Activated T-cell treated with anti-CD3 and anti-CD28 coated beads for 24 hours (primary cell): ENCODE results near the gene PCLAF.
"Not testable (repeated sequence)": the region's sequence is repeated elsewhere in the genome, so short reads cannot be mapped to it uniquely, and the experiment has no call there.

Experiments
- DNase-seq: peaks from one replicate; pipeline ENCODE4 v3.0.0-alpha.2; 2020; ENCODE audit warnings: low read depth

Gene PCLAF, protein sequence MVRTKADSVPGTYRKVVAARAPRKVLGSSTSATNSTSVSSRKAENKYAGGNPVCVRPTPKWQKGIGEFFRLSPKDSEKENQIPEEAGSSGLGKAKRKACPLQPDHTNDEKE

DNA sequence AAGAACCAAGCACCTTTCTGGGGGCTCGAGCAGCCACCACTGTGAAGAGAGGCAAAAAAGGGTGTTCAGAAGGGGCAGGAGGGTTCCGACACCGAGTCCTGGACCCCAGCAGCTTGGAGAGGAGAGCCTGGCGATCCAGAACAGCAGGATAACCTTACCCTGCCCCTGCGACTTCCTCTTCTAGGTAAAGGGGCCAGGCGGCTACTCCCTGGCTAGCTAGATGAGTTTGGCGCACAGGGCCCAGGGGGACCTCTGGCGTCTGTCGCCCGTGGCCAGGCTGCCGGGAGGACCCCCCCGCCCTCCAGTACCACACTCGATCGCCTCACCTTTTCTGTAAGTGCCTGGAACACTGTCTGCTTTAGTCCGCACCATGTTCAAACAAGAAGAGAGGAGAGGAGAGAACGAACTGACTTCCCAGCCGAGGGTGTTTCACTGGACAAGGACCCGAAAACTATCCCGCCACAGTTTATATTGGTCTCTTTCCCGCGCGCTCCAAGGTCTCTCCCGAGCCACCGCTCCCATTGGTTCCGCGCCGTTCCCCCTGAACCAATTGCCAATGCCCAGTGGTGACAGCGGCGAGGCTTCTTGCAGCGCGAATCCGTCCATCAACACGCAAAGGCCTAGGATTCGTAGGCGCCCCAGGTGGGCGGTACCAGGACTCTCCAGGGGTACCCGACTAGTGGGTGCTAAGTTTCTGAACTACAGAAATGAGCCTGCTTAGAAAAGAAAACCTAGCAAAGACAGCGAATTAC, at the start of gene PCLAF:
Gene PCLAF (minus strand): TSS at position 442 of the 752 bp plus-strand sequence. CDS start 70 bp downstream, at position 372.
- DNase-seq, result peak; percentile 92

DNA sequence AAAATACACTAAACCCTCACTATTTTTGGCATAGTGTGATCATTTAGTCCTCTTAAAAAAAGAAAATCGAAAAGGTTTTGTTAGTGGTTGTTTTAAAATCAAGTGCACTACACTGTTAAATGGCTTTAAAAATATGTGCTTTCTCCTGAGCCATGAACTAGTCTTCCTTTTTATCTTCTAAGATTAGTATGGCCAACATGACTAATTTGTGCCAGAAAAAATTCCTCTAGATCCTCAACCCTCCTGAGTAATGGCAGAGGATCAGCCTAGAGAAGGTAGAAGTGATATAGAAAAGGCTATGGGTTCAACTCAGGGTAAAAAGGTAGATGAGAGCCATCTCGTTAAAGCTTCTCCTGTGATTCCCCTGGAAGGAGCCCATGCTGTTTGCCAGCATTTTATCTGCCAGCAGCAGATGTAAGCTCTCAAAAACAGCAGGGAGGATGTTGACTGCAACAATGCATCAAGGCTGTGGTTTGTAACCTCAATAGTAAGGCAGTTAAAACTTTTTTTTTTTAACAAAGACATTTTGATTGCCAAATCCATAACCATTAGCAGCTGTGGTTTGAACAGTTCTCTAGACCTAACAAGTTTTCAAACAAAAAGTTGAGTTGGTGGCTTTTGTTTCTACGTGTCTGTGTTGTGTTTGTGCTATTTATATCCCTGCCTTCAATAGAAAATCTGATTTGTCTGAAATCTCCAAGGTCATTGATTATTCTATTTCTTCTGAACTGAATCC, 48.9 kb upstream of the PCLAF start:
- DNase-seq, result peak; percentile 5

DNA sequence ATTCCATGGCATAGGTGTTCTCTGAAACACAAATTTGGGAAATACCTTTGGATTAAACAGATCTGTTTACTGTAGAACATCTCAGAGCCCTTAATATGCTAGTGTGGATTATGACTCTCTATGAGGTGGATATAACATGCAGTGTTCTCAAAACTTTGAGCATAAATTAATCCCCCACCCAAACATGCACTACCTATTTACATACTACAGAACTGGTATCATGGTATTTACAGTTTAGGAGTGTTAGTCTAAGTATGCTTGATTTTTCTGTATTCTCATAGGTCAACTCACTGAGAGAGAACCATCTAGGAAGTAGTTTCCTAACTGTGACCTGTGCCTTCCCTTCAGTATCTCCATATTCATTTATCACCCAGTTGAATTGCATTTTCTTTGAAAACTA, 48.2 kb upstream of the PCLAF start:
- peak; percentile 18 for DNase-seq

DNA sequence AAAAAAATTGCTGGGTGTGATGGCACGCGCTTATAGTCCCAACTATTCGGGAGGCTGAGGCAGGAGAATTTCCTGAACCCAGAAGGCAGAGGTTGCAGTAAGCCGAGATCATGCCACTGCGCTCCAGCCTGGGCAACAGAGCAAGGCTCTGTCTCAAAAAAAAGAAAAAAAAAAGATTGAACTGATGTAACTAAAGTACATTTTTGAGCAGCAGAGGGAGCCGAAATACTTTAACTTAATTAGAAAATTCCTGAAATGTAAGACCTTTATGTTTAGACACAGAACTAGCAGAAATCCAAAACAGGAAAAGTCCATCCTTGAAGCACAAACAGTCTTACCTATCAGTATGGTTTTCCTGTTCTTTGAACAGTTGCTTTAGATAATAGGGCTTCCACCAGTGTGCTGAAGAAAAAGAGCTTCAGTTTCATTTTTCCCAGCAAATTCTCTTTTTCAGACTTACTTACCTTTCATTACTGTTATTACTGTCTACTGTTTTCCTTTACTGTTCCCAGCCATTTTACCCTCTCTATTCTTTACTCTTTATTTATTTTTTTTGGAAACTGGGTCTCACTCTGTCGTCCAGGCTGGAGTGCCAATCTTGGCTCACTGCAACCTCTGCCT, 45.7 kb upstream of the PCLAF start:
- DNase-seq, result no peak

DNA sequence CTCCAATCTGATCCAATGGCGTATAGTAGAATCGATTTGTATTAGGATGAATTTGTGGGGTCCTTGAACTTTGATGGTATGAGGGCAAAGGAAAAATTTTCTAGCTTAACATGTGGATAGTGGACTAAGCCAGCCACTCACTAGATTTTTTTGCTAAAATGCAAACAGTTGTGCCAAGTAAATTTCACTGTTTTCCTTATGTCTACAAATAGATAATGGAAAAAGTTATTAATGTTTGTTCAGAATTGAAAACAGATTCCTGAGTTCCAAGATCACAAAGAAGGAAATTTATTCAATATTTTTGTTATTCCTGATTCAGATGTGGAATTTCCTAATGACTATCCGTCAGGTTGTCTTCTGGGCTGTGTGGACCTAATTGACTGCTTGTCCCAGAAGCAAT, 44.0 kb upstream of the PCLAF start:
- no peak for DNase-seq

DNA sequence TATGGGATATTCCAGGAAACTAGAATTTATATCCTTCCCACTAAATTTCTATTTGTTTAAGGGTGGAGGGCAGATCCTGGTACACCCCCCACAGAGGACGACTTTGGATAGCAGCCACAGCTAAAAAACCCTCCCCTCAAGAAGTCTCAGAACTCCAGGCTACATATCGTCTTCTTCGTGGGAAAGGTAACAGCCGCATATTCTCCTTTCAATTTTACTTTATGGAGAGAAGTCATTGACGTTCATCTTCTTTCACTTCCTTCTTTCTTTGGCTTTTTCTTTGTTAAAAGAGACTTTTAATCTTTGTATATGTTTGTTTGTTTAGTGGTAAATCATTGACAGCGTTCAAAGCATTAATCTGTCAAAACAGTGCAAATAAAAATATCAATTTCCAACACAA, 42.7 kb upstream of the PCLAF start:
- no peak for DNase-seq

DNA sequence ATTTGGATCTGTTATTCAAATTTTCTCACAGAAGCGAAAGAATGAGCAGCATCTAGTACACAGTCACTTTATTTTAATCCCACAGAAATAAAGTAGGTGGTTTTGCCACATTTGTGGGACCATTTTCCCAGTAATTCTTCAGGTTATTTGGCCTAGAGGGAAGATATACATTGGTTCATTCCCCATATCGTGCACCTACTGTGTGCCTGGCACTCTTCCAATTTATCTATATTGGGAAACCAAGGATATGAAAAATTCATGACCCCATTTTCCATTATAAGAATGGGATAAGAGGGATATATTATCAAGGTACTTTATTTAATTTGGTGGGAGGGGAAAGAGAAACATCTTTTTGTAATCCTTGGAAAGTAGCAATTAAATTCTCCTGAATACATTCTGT, 41.5 kb upstream of the PCLAF start:
- DNase-seq, result no peak

DNA sequence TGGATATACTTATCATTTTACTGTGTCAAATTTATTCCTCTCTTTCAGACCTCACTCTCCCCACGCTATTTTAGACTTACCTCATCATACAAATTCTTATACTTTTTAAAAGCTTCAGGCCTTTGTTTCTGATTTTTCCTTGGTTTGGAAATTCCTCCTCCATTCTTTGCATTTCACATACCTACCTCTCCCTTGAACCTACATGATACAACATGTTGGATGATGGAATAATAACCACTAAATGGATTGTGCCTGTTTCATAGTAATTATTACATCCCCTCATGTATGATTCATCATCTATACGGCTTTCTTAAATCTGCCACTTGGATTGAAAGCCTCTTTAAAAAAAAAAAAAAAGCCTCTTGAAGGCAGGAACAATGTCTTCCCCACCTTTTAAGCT, 31.0 kb upstream of the PCLAF start:
- DNase-seq, result no peak

DNA sequence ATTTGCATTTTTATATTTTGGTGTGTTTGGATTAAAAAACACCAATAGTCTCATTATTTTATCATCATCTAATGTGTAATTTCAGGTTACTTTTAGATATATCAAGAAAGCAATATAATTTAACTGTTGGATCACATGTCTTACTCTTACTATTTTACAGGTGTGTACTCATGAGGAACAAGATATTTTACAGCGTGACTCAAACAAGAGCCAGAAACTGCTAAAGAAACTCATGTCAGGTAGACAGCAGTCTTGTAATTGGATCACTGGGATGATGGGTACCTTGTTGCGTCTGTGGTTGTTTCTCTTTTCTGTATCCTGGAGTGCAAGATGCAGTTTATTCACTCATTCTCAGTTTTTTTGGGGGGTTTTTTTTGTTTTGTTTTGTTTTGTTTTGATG, 19.3 kb upstream of the PCLAF start:
- DNase-seq, result no peak

DNA sequence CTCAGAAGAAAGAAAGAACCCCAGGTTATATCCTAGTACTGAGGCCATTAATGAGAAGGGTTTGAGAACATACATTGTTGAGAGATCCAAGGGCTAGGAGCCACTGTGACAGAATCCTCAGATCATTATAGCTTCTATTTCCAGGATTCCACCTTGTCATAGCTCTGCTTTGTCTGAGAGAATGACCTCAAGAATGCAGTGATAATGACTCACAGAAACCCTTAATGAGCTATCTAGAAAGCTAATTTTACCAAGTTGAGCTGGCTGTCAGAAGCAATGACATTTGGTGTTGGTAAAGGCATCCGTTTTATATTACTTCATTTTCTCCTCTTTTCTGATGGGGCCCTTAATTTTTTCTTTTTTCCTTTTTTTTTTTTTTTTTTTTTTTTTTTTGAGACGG, 17.3 kb upstream of the PCLAF start:
- no peak for DNase-seq

DNA sequence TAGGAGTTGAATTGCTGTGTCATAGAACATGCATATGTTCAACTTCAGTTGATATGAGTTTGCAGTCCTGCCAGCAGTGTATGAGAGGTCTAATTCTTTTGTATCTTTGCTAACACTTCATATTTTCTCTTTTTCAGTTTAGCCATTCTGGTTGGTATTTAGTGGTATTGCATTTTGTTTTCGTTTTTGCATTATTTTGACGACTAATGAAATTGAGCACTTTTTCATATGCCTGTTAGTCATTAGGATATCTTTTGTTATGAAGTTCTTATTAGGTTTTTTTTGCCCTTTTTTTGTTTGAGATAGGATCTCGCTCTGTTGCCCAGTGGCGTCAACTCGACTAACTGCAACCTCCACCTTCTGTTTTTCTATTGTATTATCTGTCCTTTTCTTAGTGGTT, 15.5 kb upstream of the PCLAF start:
- DNase-seq, result no peak

DNA sequence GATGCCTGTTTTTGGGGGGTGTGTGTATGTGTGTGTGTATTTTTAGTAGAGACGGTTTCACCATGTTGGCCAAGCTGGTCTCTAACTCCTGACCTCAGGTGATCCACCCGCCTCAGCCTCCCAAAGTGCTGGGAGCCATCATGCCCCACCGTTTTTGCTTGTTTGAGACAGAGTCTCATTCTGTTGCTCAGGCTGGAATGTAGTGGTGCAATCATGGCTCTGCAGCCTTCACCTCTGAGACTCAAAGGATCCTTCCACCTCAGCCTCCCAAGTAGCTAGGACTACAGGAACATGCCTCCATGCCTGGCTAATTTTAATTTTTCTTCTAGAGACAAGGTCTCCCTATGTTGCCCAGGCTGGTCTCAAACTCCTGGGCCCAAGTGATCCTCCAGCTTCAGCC, 11.2 kb upstream of the PCLAF start:
- DNase-seq, result not testable (repeated sequence)

DNA sequence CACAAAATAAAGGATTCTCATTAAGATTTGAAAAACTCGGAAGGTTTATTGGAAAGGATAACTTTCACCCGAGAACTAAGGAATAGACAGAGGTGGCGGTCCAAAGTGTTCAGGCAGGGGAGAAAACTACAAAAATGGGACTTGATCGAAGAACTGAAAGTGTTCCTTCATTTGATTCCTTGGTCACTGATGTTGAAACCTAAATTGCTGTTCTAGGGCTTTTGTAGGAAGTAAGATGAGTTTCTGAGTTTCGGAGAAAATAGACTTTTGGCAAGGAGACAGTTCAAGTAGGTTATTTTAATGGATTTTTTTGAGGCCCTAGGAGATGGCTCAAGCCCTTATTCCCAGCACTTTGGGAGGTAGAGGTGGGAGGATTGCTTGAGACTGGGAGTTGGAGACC, 7.8 kb upstream of the PCLAF start:
- no peak for DNase-seq

DNA sequence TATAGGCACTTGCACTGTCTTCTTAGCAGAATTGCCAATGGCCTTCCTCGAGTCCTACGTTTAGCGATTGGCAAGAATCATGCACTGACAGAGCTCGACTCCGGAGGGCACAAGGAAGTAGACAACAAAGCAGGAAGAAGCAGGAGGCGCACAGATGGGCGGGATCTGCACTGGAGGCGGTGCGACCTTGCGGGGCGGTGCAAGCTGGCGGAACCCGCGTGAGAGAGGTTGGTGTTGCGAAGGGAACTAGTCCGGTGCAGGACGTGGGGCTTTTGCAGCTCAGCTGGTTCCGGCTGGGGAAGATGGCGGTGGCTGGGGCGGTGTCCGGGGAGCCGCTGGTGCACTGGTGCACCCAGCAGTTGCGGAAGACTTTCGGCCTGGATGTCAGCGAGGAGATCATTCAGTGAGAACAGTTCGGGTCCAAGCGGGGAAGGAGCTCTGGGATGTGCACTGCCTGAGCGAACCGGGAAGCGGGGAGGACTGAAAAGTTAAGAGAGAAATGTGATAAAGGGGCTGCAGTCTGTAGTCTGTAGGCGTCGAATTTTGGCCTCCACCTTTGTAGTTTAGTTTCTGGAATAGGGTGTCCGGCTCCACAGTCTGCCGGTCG, 6.4 kb upstream of the PCLAF start, which contains the start of gene TRIP4:
Gene TRIP4 (plus strand): TSS at position 275 of the 607 bp plus-strand sequence. CDS start 28 bp downstream, at position 303.
- peak; percentile 96 for DNase-seq

DNA sequence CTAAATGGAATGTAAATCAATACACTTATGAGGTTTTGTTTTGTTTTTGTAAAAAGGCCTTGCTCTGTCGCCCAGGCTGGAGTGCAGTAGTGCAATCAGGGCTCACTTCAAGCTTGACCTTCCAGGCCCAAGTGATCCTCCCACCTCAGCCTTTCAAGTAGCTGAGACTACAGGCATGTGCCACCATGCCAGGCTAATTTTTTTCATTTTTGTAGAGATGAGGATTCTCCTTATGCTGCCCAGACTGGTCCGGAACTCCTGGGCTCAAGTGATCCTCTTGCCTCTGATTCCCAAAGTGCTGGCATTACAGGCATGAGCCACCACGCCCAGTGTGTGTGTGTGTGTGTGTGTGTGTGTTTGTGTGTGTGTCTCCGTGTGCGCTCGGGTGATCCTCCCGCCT, 5.0 kb upstream of the PCLAF start:
- no peak for DNase-seq

DNA sequence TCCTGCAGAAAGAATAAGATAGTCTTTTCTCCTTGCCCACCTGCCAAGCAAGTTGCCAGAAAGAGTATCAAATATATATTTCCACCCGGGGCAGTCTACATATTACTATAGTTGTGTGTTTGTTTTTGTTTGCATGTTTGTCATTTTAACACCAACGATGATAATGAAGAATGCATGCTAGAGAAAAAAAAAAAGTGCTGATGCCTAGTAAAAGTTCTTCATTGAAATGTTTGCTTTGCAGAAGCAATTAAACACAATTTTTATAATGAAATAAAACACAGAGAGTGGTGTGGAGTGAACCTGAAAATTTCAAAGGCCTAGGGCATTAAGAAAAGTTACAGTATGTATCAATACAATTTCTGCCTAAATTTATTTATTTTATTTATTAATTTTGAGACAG, 2.5 kb upstream of the PCLAF start:
- no peak for DNase-seq

DNA sequence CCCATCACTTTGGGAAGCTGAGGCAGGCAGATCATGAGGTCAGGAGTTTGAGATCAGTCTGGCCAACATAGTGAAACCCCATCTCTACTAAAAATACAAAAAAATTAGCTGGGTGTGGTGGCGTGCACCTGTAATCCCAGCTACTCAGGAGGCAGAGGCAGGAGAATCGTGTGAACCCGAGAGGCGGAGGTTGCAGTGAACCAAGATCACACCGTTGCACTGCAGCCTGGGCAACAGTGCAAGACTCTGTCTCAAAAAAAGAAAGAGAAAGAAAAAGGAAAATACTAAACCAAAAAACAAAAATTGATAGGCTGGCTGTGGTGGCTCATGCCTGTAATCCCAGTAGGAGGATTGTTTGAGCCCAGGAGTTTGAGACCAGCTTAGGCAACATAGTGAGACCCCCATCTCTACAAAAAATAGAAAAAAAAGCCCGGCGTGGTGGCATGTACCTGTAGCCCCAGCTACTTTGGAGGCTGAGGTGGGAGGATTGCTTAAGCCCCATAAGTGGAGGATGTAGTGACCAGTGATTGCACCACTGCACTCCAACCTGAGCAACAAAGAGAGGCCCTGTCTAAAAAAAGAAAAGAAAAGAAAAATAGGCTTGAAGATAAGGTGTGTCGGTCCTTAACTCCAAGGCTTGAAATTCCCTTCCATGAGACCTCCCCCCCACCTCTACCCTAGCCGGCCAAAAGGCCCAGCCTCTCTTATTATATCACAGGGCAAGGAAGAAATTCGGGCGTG, 941 bp downstream of the PCLAF start:
- not testable (repeated sequence) for DNase-seq

DNA sequence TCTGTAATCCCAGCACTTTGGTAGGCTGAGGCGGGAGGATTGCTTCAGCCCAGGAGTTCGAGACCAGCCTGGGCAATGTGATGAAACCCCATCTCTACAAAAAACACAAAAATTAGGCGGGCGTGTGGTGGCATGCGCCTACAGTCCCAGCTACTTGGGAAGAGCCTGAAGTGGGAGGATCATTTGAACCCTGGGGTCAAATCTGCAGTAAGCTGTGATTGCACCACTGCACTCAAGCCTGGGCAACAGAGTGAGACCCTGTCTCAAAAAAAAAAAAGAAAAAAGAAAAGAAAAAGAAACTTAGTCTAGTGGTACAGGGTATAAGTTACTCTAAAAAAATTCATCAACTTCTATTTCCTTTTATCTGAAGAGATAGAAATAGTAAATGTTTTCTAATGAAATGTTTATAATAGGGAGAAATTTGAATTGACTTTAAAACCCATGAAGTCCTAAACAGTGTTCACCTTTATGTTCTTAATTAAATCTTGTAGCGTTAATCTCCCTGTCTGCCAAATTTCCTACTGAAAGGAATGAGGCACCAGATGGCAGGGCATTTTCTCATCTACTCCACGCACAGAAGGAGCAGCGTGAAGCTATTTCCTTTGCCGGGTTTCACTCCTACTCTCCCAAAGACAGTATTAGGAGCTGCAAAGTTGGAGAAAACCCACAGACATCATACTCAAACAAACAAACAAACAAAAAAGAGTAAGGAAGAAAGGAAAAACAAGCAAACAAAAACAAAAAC, 1.9 kb downstream of the PCLAF start:
- no peak for DNase-seq

DNA sequence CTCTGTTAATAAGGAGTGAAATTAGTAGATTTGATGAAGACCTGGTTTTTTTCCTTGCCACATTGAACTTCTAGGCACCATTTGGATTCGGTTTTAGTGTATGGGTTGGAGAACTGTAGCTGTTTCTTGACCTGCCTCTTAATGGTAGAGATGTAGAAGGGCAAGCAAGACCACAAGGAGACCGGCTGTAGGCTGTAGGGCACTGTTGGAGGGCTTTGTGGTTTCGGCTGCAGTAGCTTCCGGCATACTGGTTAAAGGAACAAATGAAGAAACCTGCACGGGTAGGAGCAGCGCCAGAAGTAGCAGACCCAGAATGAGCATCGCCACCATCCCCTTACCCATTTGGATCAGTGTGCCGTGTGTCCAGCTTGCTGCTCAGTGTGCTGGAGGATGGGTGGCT, 7.9 kb downstream of the PCLAF start:
- DNase-seq, result no peak

DNA sequence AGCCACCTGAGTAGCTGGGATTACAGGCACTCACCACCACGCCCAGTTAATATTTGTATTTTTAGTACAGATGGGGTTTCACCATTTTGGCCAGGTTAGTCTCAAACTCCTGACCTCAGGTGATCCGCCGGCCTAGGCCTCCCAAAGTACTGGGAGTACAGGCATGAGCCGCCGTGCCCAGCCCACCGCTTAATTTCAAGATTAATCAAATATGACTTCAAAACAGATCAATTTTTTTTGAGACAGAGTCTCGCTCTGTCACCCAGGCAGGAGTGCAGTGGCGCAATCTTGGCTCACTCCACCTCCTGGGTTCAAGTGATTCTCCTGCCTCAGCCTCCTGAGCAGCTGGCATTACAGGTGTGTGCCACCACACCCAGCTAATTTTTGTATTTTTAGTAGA, 9.9 kb downstream of the PCLAF start:
- not testable (repeated sequence) for DNase-seq

DNA sequence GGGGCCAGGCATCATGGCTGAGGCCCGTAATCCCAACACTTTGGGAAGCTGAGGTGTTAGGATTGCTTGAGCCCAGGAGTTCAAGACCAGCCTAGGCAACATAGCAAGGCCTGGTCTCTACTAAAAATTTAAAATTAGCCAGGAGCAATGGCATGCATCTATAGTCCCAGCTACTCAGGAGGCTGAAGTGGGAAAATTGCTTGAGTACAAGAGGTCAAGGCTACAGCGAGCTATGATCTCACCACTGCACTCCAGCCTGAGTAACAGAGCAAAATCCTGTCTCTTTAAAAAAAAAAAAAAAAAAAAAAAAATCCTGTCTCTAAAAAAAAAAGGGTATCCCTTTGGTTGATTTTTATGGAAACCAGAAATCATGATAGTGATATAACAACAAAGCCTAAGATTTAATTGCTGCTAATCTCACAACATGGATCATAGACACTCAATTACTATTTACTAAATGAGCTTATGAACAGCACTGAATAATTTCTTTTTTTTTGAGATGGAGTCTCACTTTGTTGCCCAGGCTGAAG, 12.1 kb downstream of the PCLAF start:
- DNase-seq, result no peak
